ENCODE data around the gene HSPA5.

GRCh38 chr9:125233678-125234077 lies 7.5 kb downstream of the HSPA5 start:
- TF ChIP-seq, protein P1, sequence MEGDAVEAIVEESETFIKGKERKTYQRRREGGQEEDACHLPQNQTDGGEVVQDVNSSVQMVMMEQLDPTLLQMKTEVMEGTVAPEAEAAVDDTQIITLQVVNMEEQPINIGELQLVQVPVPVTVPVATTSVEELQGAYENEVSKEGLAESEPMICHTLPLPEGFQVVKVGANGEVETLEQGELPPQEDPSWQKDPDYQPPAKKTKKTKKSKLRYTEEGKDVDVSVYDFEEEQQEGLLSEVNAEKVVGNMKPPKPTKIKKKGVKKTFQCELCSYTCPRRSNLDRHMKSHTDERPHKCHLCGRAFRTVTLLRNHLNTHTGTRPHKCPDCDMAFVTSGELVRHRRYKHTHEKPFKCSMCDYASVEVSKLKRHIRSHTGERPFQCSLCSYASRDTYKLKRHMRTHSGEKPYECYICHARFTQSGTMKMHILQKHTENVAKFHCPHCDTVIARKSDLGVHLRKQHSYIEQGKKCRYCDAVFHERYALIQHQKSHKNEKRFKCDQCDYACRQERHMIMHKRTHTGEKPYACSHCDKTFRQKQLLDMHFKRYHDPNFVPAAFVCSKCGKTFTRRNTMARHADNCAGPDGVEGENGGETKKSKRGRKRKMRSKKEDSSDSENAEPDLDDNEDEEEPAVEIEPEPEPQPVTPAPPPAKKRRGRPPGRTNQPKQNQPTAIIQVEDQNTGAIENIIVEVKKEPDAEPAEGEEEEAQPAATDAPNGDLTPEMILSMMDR (IDR thresholded peaks at IDR 0.05) = no peak
- TF ChIP-seq EZH2 (IDR thresholded peaks at IDR 0.05) = no peak

Measured in neural progenitor cell (in vitro differentiated cells).